Neuronal stem cell (in vitro differentiated cells): ENCODE data around the gene TVP23C.

Source experiments
- DNase-seq: peaks from one replicate; pipeline ENCODE4 v3.0.0-alpha.2; 2013; ENCODE audit warnings: low spot score
- H2AFZ ChIP-seq: one replicate; pipeline ENCODE4 v1.6.1; 2013; ENCODE audit warnings: mild to moderate bottlenecking, low read length, inconsistent platforms
- H2AK5ac ChIP-seq: 2 replicates; pipeline ENCODE4 v1.6.1; 2013; ENCODE audit warnings: low read depth, mild to moderate bottlenecking, inconsistent platforms, low read length, moderate library complexity, mixed read lengths
- H2BK120ac ChIP-seq: 2 replicates; pipeline ENCODE4 v1.6.1; 2013; ENCODE audit warnings: low read depth, mild to moderate bottlenecking, inconsistent platforms, low read length, moderate library complexity, mixed read lengths
- H2BK12ac ChIP-seq: one replicate; pipeline ENCODE4 v1.6.1; 2013; ENCODE audit warnings: low read length, inconsistent platforms
- H2BK15ac ChIP-seq: 2 replicates; pipeline ENCODE4 v1.6.1; 2013; ENCODE audit warnings: mild to moderate bottlenecking, low read length, inconsistent platforms, mixed read lengths
- H2BK5ac ChIP-seq: one replicate; pipeline ENCODE4 v1.6.1; 2013; ENCODE audit warnings: inconsistent platforms, mild to moderate bottlenecking, low read length, moderate library complexity
- H3K14ac ChIP-seq: one replicate; pipeline ENCODE4 v1.6.1; 2013; ENCODE audit warnings: low read length, inconsistent platforms
- H3K18ac ChIP-seq: 2 replicates; pipeline ENCODE4 v1.6.1; 2013; ENCODE audit warnings: low read length, inconsistent platforms
- H3K23ac ChIP-seq: 2 replicates; pipeline ENCODE4 v1.6.1; 2013; ENCODE audit warnings: low read depth, mild to moderate bottlenecking, mixed read lengths, low read length, inconsistent platforms; ENCODE audit not compliant: poor library complexity
- H3K27ac ChIP-seq: replicated peaks from 3 replicates; pipeline ENCODE4 v1.5.1; 2013; ENCODE audit warnings: low read length, inconsistent platforms
- H3K27me3 ChIP-seq, 3 experiments: 2 replicates each; pipeline ENCODE4 v1.6.1; 2013; ENCODE audit warnings: low read length in 3 of 3, mild to moderate bottlenecking in 2 of 3, inconsistent platforms in 1 of 3, low read depth in 1 of 3, mixed read lengths in 1 of 3, moderate library complexity in 1 of 3; ENCODE audit not compliant: control insufficient read depth in 3 of 3, insufficient read depth in 3 of 3
- H3K36me3 ChIP-seq, 2 donors: replicated peaks in 1 of 2; 2 replicates each; pipeline ENCODE4 v1.6.1; 2013; ENCODE audit warnings: low read length in 2 of 2; ENCODE audit not compliant: control insufficient read depth in 2 of 2, insufficient read depth in 2 of 2
- H3K4ac ChIP-seq: 2 replicates; pipeline ENCODE4 v1.6.1; 2013; ENCODE audit warnings: inconsistent platforms, mild to moderate bottlenecking, low read length, moderate library complexity
- H3K4me1 ChIP-seq, 2 donors: 1 replicate in 1 of 2; 2 replicates in 1 of 2; pipeline ENCODE4 v1.6.1; 2013; ENCODE audit warnings: low read length in 2 of 2, low read depth in 1 of 2; ENCODE audit not compliant: control insufficient read depth in 2 of 2, insufficient read depth in 1 of 2
- H3K4me2 ChIP-seq: one replicate; pipeline ENCODE4 v1.6.1; 2013; ENCODE audit warnings: mild to moderate bottlenecking, low read length, inconsistent platforms; ENCODE audit not compliant: insufficient read depth, poor library complexity, severe bottlenecking
- H3K4me3 ChIP-seq, 2 donors: 2 replicates each; pipeline ENCODE4 v1.5.1; 2013; ENCODE audit warnings: low read length in 2 of 2, mild to moderate bottlenecking in 2 of 2, inconsistent platforms in 1 of 2, moderate library complexity in 1 of 2
- H3K79me1 ChIP-seq: one replicate; pipeline ENCODE4 v1.6.1; 2013; ENCODE audit warnings: low read depth, mild to moderate bottlenecking, inconsistent platforms, low read length, moderate library complexity
- H3K9ac ChIP-seq: one replicate; pipeline ENCODE4 v1.6.1; 2013; ENCODE audit warnings: mild to moderate bottlenecking, low read depth, low read length, inconsistent platforms; ENCODE audit not compliant: poor library complexity
- H3K9me3 ChIP-seq, 2 donors: replicated peaks in 1 of 2; 2 replicates each; pipeline versions ENCODE3 to v1.6.1; 2013; ENCODE audit warnings: low read length in 2 of 2, mild to moderate bottlenecking in 2 of 2, inconsistent platforms in 1 of 2, low read depth in 1 of 2, mixed read lengths in 1 of 2, moderate library complexity in 1 of 2; ENCODE audit not compliant: control insufficient read depth in 2 of 2, insufficient read depth in 1 of 2
- H4K8ac ChIP-seq: one replicate; pipeline ENCODE4 v1.6.1; 2013; ENCODE audit warnings: low read depth, mild to moderate bottlenecking, inconsistent platforms, low read length, moderate library complexity
- H4K91ac ChIP-seq: one replicate; pipeline ENCODE4 v1.6.1; 2013; ENCODE audit warnings: low read length, low read depth, mild to moderate bottlenecking, inconsistent platforms; ENCODE audit not compliant: poor library complexity
- WGBS, 2 donors: extraction: QIAGEN DNeasy Blood & Tissue Kit; methylation state at CpG; one replicate each; pipeline ENCODE4 v1.1.7; 2013; ENCODE audit warnings: missing lambda C conversion rate in 2 of 2, mixed read lengths in 1 of 2; ENCODE audit not compliant: insufficient read length in 2 of 2, insufficient replicate concordance in 1 of 2; ENCODE audit errors: extremely low coverage in 2 of 2; 5-methylcytosine and 5-hydroxymethylcytosine counted together

Gene TVP23C

GRCh38 chr17:15469260-15469659 is 94.0 kb downstream of the TVP23C start:
- Histone ChIP-seq H3K79me1 (no peaks in the 10 kb centered on the region), H2AK5ac (no peak overlapping the region), H2BK15ac (no peak overlapping the region), H3K9ac (no peak overlapping the region), H3K4me3 (no peak overlapping the region), H3K4me1 (peaks cover 0 to 2% of the 10 kb centered on the region in 2 donors), H2BK12ac (no peak overlapping the region), H3K18ac (no peak overlapping the region), H3K4me2 (no peak overlapping the region), H2BK120ac (no peak overlapping the region), H4K91ac (no peak overlapping the region), H2AFZ (no peak overlapping the region), H4K8ac (no peak overlapping the region), H3K9me3 (peaks cover 0 to 6% of the 10 kb centered on the region in 2 donors), H3K14ac (no peak overlapping the region), H3K27me3 (no peaks in the 10 kb centered on the region), H3K36me3 (no peaks in the 10 kb centered on the region), H3K23ac (no peak overlapping the region), H3K4ac (no peak overlapping the region), H2BK5ac (no peak overlapping the region), H3K27ac (no peak overlapping the region)
- no peak for DNase-seq
- no CpG with 5 or more reads among the region's 7 CpGs for WGBS, 2 donors

GRCh38 chr17:15468126-15468525 is 95.2 kb downstream of the TVP23C start:
- Histone ChIP-seq H2AK5ac (no peak overlapping the region), H2BK15ac (no peak overlapping the region), H2AFZ (no peak overlapping the region), H4K91ac (no peak overlapping the region), H2BK120ac (no peak overlapping the region), H3K14ac (no peak overlapping the region), H3K36me3 (no peaks in the 10 kb centered on the region), H4K8ac (no peak overlapping the region), H3K9ac (no peak overlapping the region), H3K4me2 (no peak overlapping the region), H3K23ac (no peak overlapping the region), H3K27me3 (no peaks in the 10 kb centered on the region), H3K4ac (no peak overlapping the region), H3K79me1 (no peaks in the 10 kb centered on the region), H3K4me3 (no peak overlapping the region), H3K4me1 (peaks cover 0 to 5% of the 10 kb centered on the region in 2 donors), H2BK12ac (no peak overlapping the region), H3K9me3 (peaks cover 0 to 6% of the 10 kb centered on the region in 2 donors), H3K18ac (no peak overlapping the region), H2BK5ac (no peak overlapping the region), H3K27ac (no peak overlapping the region)
- WGBS, 2 donors, result no CpG with 5 or more reads among the region's 4 CpGs
- no peak for DNase-seq

GRCh38 chr17:15467592-15467991 is 95.7 kb downstream of the TVP23C start, which contains the start of gene CDRT4:
Gene CDRT4, minus strand, starts transcription at chr17:15467621. Its CDS starts 27,383 bp downstream, at chr17:15440238.
- Histone ChIP-seq H3K9ac (no peak within 1 kb of the TSS), H3K27ac (no peak within 1 kb of the TSS), H2AK5ac (no peak within 1 kb of the TSS), H3K9me3 (peaks cover 0 to 6% of the 10 kb centered on the region in 2 donors), H3K4me2 (no peak within 1 kb of the TSS), H3K14ac (no peak within 1 kb of the TSS), H3K23ac (no peak within 1 kb of the TSS), H3K79me1 (no peaks in the 10 kb centered on the region), H3K4me1 (peaks cover 0 to 5% of the 10 kb centered on the region in 2 donors), H3K4me3 (no peak within 1 kb of the TSS), H4K8ac (no peak within 1 kb of the TSS), H3K27me3 (no peaks in the 10 kb centered on the region), H2AFZ (no peak within 1 kb of the TSS), H3K18ac (no peak within 1 kb of the TSS), H4K91ac (no peak within 1 kb of the TSS), H2BK120ac (no peak within 1 kb of the TSS), H2BK12ac (no peak within 1 kb of the TSS), H3K4ac (no peak within 1 kb of the TSS), H3K36me3 (no peaks in the 10 kb centered on the region), H2BK15ac (no peak within 1 kb of the TSS), H2BK5ac (no peak within 1 kb of the TSS)
- no CpG with 5 or more reads among the region's 3 CpGs for WGBS, 2 donors
- no peak for DNase-seq

GRCh38 chr17:15466131-15466530 is 97.2 kb downstream of the TVP23C start:
- no peak overlapping the region for H3K18ac ChIP-seq
- H3K4me2 ChIP-seq, result no peak overlapping the region
- no peak overlapping the region for H3K9ac ChIP-seq
- WGBS, 2 donors, result no CpG with 5 or more reads among the region's 6 CpGs
- no peak overlapping the region for H2AFZ ChIP-seq
- H3K23ac ChIP-seq, result no peak overlapping the region
- H3K4me3 ChIP-seq, result no peak overlapping the region
- H4K91ac ChIP-seq, result no peak overlapping the region
- H3K27ac ChIP-seq, result no peak overlapping the region
- no peak overlapping the region for H2BK5ac ChIP-seq
- no peak overlapping the region for H2BK120ac ChIP-seq
- H3K36me3 ChIP-seq, result no peaks in the 10 kb centered on the region
- peaks cover 0 to 5% of the 10 kb centered on the region in 2 donors for H3K4me1 ChIP-seq
- H2BK12ac ChIP-seq, result no peak overlapping the region
- no peak overlapping the region for H2BK15ac ChIP-seq
- H3K14ac ChIP-seq, result no peak overlapping the region
- no peak for DNase-seq
- H4K8ac ChIP-seq, result no peak overlapping the region
- H3K9me3 ChIP-seq, result peaks cover 0 to 6% of the 10 kb centered on the region in 2 donors
- no peaks in the 10 kb centered on the region for H3K27me3 ChIP-seq
- no peak overlapping the region for H2AK5ac ChIP-seq
- no peak overlapping the region for H3K4ac ChIP-seq
- H3K79me1 ChIP-seq, result no peaks in the 10 kb centered on the region
